ENCODE data around the gene DNM3. TPM values are rescaled to one million over a fixed set of nuclear protein-coding genes. Genes with fewer than 3 reads are reported as not detected.

The DNM3 gene
- total and polyA plus RNA-seq, 9 of the 15 experiments (the other 6 are each of a cell fraction or from before 2014, with no cell fraction given) = 0.08 to 0.36 (median 0.22) TPM; not detected in 1

DNA sequence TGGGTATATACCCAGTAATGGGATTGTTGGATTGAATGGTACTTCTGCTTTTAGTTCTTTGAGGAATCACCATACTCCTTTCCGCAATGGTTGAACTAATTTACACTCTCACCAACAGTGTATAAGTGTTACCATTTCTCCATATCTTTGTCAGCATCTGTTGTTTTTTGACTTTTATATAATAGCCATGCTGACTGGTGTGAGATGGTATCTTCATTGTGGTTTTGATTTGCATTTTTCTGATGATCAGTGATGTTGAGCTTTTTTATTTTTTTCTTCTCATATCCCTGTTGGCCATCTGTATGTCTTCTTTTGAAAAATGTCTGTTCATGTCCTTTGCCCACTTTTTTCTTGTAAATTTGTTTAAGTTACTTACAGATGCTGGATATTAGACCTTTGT lies 14.1 kb downstream of the DNM3 start:
- no peak for DNase-seq (ENCODE audit: extremely low read depth in 1 of 4, low spot score in 3 of 4)
- FAIRE-seq = no peak
- WGBS (ENCODE audit: insufficient coverage, low coverage, missing lambda C conversion rate) = 0% methylated on average over 1 of the region's 1 CpG
- no peak overlapping the region for H2AFZ ChIP-seq (ENCODE audit: low read depth, low read length)
- no peaks in the 10 kb centered on the region for H3K79me2 ChIP-seq (ENCODE audit: control insufficient read depth, insufficient read depth, low read length)
- in situ Hi-C loops (cut with MboI) (no loop called here), intact Hi-C loops (cut with micrococcal nuclease) (no loop called here)
- ChIA-PET CTCF (ENCODE audit: low intra/inter-chr PET ratio) (no interaction called here), POLR2A (no interaction called here)
- H3K4me3 ChIP-seq = no peak overlapping the region
- TF ChIP-seq ZNF134 (CRISPR knock-in tag; conservative IDR thresholded peaks at IDR 0.05) (no peak), NCOA2 (IDR thresholded peaks at IDR 0.05; ENCODE audit: partially characterized antibody in 2 of 2) (no peak), IFI16 (CRISPR knock-in tag; IDR thresholded peaks at IDR 0.05) (no peak), SLC30A9 (CRISPR knock-in tag; IDR thresholded peaks at IDR 0.05) (no peak), FIP1L1 (IDR thresholded peaks at IDR 0.05; ENCODE audit: low read depth, low read length, poor library complexity, severe bottlenecking) (no peak), PHF21A (IDR thresholded peaks at IDR 0.05; ENCODE audit: borderline replicate concordance, low read depth) (no peak), CREBBP (IDR thresholded peaks at IDR 0.05; ENCODE audit: low read depth, low read length) (no peak), ZSCAN29 (IDR thresholded peaks at IDR 0.05) (no peak), CBX8 (IDR thresholded peaks at IDR 0.05; ENCODE audit: borderline replicate concordance, extremely low read depth, low read depth, low read length, poor library complexity, severe bottlenecking) (no peak), ZNF785 (CRISPR knock-in tag; IDR thresholded peaks at IDR 0.05) (no peak), HDAC2 (IDR thresholded peaks at IDR 0.05) (no peak)
- TF ChIP-seq, protein P1, sequence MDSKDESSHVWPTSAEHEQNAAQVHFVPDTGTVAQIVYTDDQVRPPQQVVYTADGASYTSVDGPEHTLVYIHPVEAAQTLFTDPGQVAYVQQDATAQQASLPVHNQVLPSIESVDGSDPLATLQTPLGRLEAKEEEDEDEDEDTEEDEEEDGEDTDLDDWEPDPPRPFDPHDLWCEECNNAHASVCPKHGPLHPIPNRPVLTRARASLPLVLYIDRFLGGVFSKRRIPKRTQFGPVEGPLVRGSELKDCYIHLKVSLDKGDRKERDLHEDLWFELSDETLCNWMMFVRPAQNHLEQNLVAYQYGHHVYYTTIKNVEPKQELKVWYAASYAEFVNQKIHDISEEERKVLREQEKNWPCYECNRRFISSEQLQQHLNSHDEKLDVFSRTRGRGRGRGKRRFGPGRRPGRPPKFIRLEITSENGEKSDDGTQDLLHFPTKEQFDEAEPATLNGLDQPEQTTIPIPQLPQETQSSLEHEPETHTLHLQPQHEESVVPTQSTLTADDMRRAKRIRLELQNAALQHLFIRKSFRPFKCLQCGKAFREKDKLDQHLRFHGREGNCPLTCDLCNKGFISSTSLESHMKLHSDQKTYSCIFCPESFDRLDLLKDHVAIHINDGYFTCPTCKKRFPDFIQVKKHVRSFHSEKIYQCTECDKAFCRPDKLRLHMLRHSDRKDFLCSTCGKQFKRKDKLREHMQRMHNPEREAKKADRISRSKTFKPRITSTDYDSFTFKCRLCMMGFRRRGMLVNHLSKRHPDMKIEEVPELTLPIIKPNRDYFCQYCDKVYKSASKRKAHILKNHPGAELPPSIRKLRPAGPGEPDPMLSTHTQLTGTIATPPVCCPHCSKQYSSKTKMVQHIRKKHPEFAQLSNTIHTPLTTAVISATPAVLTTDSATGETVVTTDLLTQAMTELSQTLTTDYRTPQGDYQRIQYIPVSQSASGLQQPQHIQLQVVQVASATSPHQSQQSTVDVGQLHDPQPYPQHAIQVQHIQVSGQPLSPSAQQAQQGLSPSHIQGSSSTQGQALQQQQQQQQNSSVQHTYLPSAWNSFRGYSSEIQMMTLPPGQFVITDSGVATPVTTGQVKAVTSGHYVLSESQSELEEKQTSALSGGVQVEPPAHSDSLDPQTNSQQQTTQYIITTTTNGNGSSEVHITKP (IDR thresholded peaks at IDR 0.05; ENCODE audit: partially characterized antibody) = no peak
- H3K27ac ChIP-seq (ENCODE audit: extremely low read depth, low read depth, low read length) = no peak overlapping the region
- no peak overlapping the region for H3K9ac ChIP-seq (ENCODE audit: insufficient read depth in 1 of 2, low read depth in 2 of 2, low read length in 2 of 2)
- no peak for ATAC-seq
- no peaks in the 10 kb centered on the region for H3K9me3 ChIP-seq (replicated peaks; ENCODE audit: control insufficient read depth, insufficient read depth, low read depth, low read length)
- no TSS peak for BruUV-seq (replicated peaks)
- H4K20me1 ChIP-seq (replicated peaks; ENCODE audit: control insufficient read depth, insufficient read depth, low read length) = no peaks in the 10 kb centered on the region
- H3K9me1 ChIP-seq (ENCODE audit: control insufficient read depth, insufficient read depth, low read length) = no peaks in the 10 kb centered on the region
- no peak overlapping the region for H3K4me2 ChIP-seq (ENCODE audit: insufficient read depth, low read length)
- H3K27me3 ChIP-seq (ENCODE audit: control insufficient read depth in 2 of 2, insufficient read depth in 2 of 2, low read length in 2 of 2) = peaks cover 2 to 10% of the 10 kb centered on the region in 2 experiments; a peak in 2 of 5 replicates
- H3K36me3 ChIP-seq (ENCODE audit: control insufficient read depth, insufficient read depth, low read length) = no peaks in the 10 kb centered on the region
- no peaks in the 10 kb centered on the region for H3K4me1 ChIP-seq (replicated peaks in 1 of 2; ENCODE audit: control insufficient read depth in 2 of 2, insufficient read depth in 2 of 2, low read length in 2 of 2)
